H9 (cell line): ENCODE measurements around the gene ASB10. TPM values are rescaled to one million over a fixed set of nuclear protein-coding genes. Genes with fewer than 3 reads are reported as not detected.

Experiments
- DNase-seq: peaks from one replicate; pipeline ENCODE4 v3.0.0-alpha.2; 2017
- H2AFZ ChIP-seq: one replicate; pipeline ENCODE4 v1.6.1; 2013; ENCODE audit warnings: mild to moderate bottlenecking, low read length, control low read depth, moderate library complexity
- H2AK5ac ChIP-seq: 2 replicates; pipeline ENCODE4 v1.6.1; 2013; ENCODE audit warnings: low read length, control low read depth, mixed read lengths; ENCODE audit not compliant: insufficient read length
- H2BK120ac ChIP-seq: one replicate; pipeline ENCODE4 v1.6.1; 2013; ENCODE audit warnings: low read depth, mild to moderate bottlenecking, low read length, control low read depth, inconsistent platforms; ENCODE audit not compliant: poor library complexity, severe bottlenecking
- H2BK12ac ChIP-seq: 2 replicates; pipeline ENCODE4 v1.6.1; 2013; ENCODE audit warnings: low read length, control low read depth, mixed read lengths, low read depth; ENCODE audit not compliant: insufficient read length
- H2BK15ac ChIP-seq: 2 replicates; pipeline ENCODE4 v1.6.1; 2013; ENCODE audit warnings: low read depth, low read length, control low read depth
- H2BK20ac ChIP-seq: one replicate; pipeline ENCODE4 v1.6.1; 2013; ENCODE audit warnings: low read depth, mild to moderate bottlenecking, low read length, control low read depth, inconsistent platforms; ENCODE audit not compliant: poor library complexity, severe bottlenecking
- H2BK5ac ChIP-seq: 2 replicates; pipeline ENCODE4 v1.6.1; 2013; ENCODE audit warnings: low read length, control low read depth, mixed read lengths; ENCODE audit not compliant: insufficient read length
- H3K14ac ChIP-seq: 2 replicates; pipeline ENCODE4 v1.6.1; 2013; ENCODE audit warnings: low read length, control low read depth; ENCODE audit not compliant: insufficient read depth
- H3K18ac ChIP-seq: 2 replicates; pipeline ENCODE4 v1.6.1; 2013; ENCODE audit warnings: low read depth, mild to moderate bottlenecking, mixed read lengths, low read length, control low read depth; ENCODE audit not compliant: insufficient read length
- H3K23ac ChIP-seq: 2 replicates; pipeline ENCODE4 v1.6.1; 2013; ENCODE audit warnings: low read length, control low read depth, mixed read lengths, low read depth; ENCODE audit not compliant: insufficient read length
- H3K23me2 ChIP-seq: 2 replicates; pipeline ENCODE4 v1.6.1; 2013; ENCODE audit warnings: low read depth, mild to moderate bottlenecking, mixed read lengths, low read length, control low read depth; ENCODE audit not compliant: insufficient read length, poor library complexity, severe bottlenecking
- H3K27ac ChIP-seq: 2 replicates; pipeline ENCODE4 v1.5.1; 2013; ENCODE audit warnings: low read length, control low read depth, mixed read lengths, low read depth; ENCODE audit not compliant: insufficient read length
- H3K27me3 ChIP-seq: 2 replicates; pipeline ENCODE4 v1.6.1; 2013; ENCODE audit warnings: low read length, control low read depth, inconsistent platforms; ENCODE audit not compliant: insufficient read depth
- H3K4ac ChIP-seq: 2 replicates; pipeline ENCODE4 v1.6.1; 2013; ENCODE audit warnings: low read depth, mild to moderate bottlenecking, control low read depth, inconsistent platforms, low read length, moderate library complexity
- H3K4me1 ChIP-seq: 2 replicates; pipeline ENCODE4 v1.6.1; 2013; ENCODE audit warnings: low read length, control low read depth, inconsistent platforms; ENCODE audit not compliant: insufficient read depth
- H3K4me2 ChIP-seq: 2 replicates; pipeline ENCODE4 v1.6.1; 2013; ENCODE audit warnings: low read length, control low read depth, mixed read lengths; ENCODE audit not compliant: insufficient read length, insufficient read depth
- H3K56ac ChIP-seq: 2 replicates; pipeline ENCODE4 v1.6.1; 2013; ENCODE audit warnings: low read depth, mild to moderate bottlenecking, mixed read lengths, low read length, control low read depth; ENCODE audit not compliant: insufficient read length
- H3K79me1 ChIP-seq: 2 replicates; pipeline ENCODE4 v1.6.1; 2013; ENCODE audit warnings: low read depth, mild to moderate bottlenecking, moderate library complexity, low read length, control low read depth, inconsistent platforms; ENCODE audit not compliant: insufficient read depth, poor library complexity, severe bottlenecking
- H3K79me2 ChIP-seq: 2 replicates; pipeline ENCODE4 v1.6.1; 2013; ENCODE audit warnings: low read length, control low read depth, inconsistent platforms; ENCODE audit not compliant: insufficient read depth
- H3K9ac ChIP-seq: 2 replicates; pipeline ENCODE4 v1.6.1; 2013; ENCODE audit warnings: low read length, control low read depth, mixed read lengths; ENCODE audit not compliant: insufficient read length; ENCODE audit errors: extremely low read depth
- H3K9me3 ChIP-seq: one replicate; pipeline ENCODE4 v1.6.1; 2013; ENCODE audit warnings: low read depth, low read length, inconsistent platforms; ENCODE audit not compliant: control insufficient read depth
- H3T11ph ChIP-seq: one replicate; pipeline ENCODE4 v1.6.1; 2013; ENCODE audit warnings: mild to moderate bottlenecking, low read length, control low read depth, inconsistent platforms
- H4K20me1 ChIP-seq: one replicate; pipeline ENCODE4 v1.6.1; 2013; ENCODE audit not compliant: control insufficient read depth, insufficient read length, insufficient read depth
- H4K5ac ChIP-seq: 2 replicates; pipeline ENCODE4 v1.6.1; 2013; ENCODE audit warnings: low read depth, mild to moderate bottlenecking, mixed read lengths, low read length, control low read depth; ENCODE audit not compliant: insufficient read length
- H4K8ac ChIP-seq: replicated peaks from 2 replicates; pipeline ENCODE4 v1.6.1; 2013; ENCODE audit warnings: low read length, control low read depth, mixed read lengths, low read depth; ENCODE audit not compliant: insufficient read length
- H4K91ac ChIP-seq: 2 replicates; pipeline ENCODE4 v1.6.1; 2013; ENCODE audit warnings: low read depth, mild to moderate bottlenecking, moderate library complexity, mixed read lengths, low read length, control low read depth; ENCODE audit not compliant: insufficient read length
- H3K27ac Mint-ChIP-seq, 3 experiments: 2 replicates in 2 of 3; 3 replicates in 1 of 3; pipeline ENCODE4 v1.8.0; 2020 to 2021; ENCODE audit warnings: mixed read lengths in 3 of 3, mild to moderate bottlenecking in 1 of 3, moderate library complexity in 1 of 3
- H3K27me3 Mint-ChIP-seq: 2 replicates; pipeline ENCODE4 v1.8.0; 2021; ENCODE audit warnings: low read depth, mild to moderate bottlenecking, moderate library complexity, mixed read lengths
- H3K36me3 Mint-ChIP-seq, 3 experiments: 2 replicates in 2 of 3; 3 replicates in 1 of 3; pipeline ENCODE4 v1.8.0; 2020 to 2021; ENCODE audit warnings: low read depth in 3 of 3, mixed read lengths in 3 of 3; ENCODE audit not compliant: insufficient read depth in 1 of 3
- H3K4me1 Mint-ChIP-seq, 2 experiments: 2 replicates each; pipeline ENCODE4 v1.8.0; 2020; ENCODE audit warnings: mixed read lengths in 2 of 2
- H3K4me3 Mint-ChIP-seq, 2 experiments: 2 replicates in 1 of 2; 3 replicates in 1 of 2; pipeline ENCODE4 v1.8.0; 2020 to 2021; ENCODE audit warnings: mild to moderate bottlenecking in 2 of 2, mixed read lengths in 2 of 2, moderate library complexity in 1 of 2
- H3K9me3 Mint-ChIP-seq, 2 experiments: 2 replicates in 1 of 2; 3 replicates in 1 of 2; pipeline ENCODE4 v1.8.0; 2020; ENCODE audit warnings: mild to moderate bottlenecking in 2 of 2, mixed read lengths in 2 of 2, moderate library complexity in 1 of 2
- CTCF ChIP-seq: fragments of 200-600 bp; sonication (generic); conservative IDR thresholded peaks from 3 replicates; pipeline ENCODE4 v1.8.0; 2021; ENCODE audit warnings: antibody characterized with exemption, mild to moderate bottlenecking
- WGBS: extraction: QIAGEN DNeasy Blood & Tissue Kit; methylation state at CpG from one replicate; pipeline ENCODE4 v1.1.7; 2013; ENCODE audit warnings: missing lambda C conversion rate, low lambda C conversion rate, mixed read lengths; ENCODE audit not compliant: insufficient read length; ENCODE audit errors: extremely low coverage; 5-methylcytosine and 5-hydroxymethylcytosine counted together
- total RNA-seq: library from RNA; stranded (reverse); gene quantifications from 2 replicates; pipeline ENCODE4 v1.2.1, GENCODE V29; 2021

ASB10 gene
- total RNA-seq, 1 experiment from 2014 or later: not detected

DNA sequence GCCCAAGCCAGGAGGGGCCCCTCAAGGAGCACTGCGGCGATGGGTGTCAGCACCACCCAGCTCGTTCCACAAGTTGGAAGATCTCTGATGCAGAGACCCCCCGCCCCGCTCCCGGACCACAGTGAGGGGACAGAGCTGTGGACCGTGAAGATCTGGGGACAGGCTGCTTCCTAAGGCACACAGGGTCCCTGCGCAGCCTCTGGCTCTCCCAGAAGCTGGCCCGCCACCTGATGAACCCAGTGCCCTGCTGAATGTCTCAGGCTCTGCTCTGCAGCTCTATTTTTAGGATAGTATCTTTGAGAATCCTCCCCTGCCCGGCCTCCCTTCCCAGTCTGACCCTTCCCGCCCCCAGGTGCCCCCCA lies 49.3 kb downstream of the ASB10 start:
- no peaks in the 10 kb centered on the region; the same call in 1 of the 2 replicates for H3K4me1 ChIP-seq
- H3K18ac ChIP-seq: no peak overlapping the region
- no peak overlapping the region for H3K56ac ChIP-seq
- no peaks in the 10 kb centered on the region for H3K79me1 ChIP-seq
- Mint-ChIP-seq H3K4me1 (peaks cover 28 to 42% of the 10 kb centered on the region in 2 experiments), H3K27ac (no peak overlapping the region), H3K4me3 (no peak overlapping the region), H3K36me3 (peaks cover 11 to 57% (median 15%) of the 10 kb centered on the region in 3 experiments; a peak in 6 of 7 replicates), H3K27me3 (no peaks in the 10 kb centered on the region; the same call in 1 of the 2 replicates), H3K9me3 (no peaks in the 10 kb centered on the region; a peak in 2 of 5 replicates)
- H4K8ac ChIP-seq: no peak overlapping the region
- no peaks in the 10 kb centered on the region for H3K23me2 ChIP-seq
- H3K9me3 ChIP-seq: no peaks in the 10 kb centered on the region
- H3K27me3 ChIP-seq: no peaks in the 10 kb centered on the region
- H2AFZ ChIP-seq: no peak overlapping the region
- no peak overlapping the region for H4K5ac ChIP-seq
- no peak overlapping the region for H2BK5ac ChIP-seq
- no peaks in the 10 kb centered on the region for H3K79me2 ChIP-seq
- TF ChIP-seq CTCF: no peak
- no peaks in the 10 kb centered on the region for H4K20me1 ChIP-seq
- no peak overlapping the region for H2BK20ac ChIP-seq
- H3K23ac ChIP-seq: no peak overlapping the region
- H2BK12ac ChIP-seq: no peak overlapping the region
- no peak overlapping the region for H2AK5ac ChIP-seq
- H3K9ac ChIP-seq: no peak overlapping the region
- no peak overlapping the region for H3K27ac ChIP-seq
- H2BK120ac ChIP-seq: no peak overlapping the region
- no peak overlapping the region for H4K91ac ChIP-seq
- no peak overlapping the region for H3K4ac ChIP-seq
- H3T11ph ChIP-seq: no peak overlapping the region
- WGBS: no CpG with 5 or more reads among the region's 11 CpGs
- no peak overlapping the region for H3K14ac ChIP-seq
- no peak overlapping the region for H2BK15ac ChIP-seq
- no peak overlapping the region for H3K4me2 ChIP-seq
- DNase-seq: no peak
